ENCODE results near the gene FAM118A. TPM values are rescaled to one million over a fixed set of nuclear protein-coding genes. Genes with fewer than 3 reads are reported as not detected.

The FAM118A gene
- polyA plus RNA-seq, 1 experiment: 23.3 TPM

DNA sequence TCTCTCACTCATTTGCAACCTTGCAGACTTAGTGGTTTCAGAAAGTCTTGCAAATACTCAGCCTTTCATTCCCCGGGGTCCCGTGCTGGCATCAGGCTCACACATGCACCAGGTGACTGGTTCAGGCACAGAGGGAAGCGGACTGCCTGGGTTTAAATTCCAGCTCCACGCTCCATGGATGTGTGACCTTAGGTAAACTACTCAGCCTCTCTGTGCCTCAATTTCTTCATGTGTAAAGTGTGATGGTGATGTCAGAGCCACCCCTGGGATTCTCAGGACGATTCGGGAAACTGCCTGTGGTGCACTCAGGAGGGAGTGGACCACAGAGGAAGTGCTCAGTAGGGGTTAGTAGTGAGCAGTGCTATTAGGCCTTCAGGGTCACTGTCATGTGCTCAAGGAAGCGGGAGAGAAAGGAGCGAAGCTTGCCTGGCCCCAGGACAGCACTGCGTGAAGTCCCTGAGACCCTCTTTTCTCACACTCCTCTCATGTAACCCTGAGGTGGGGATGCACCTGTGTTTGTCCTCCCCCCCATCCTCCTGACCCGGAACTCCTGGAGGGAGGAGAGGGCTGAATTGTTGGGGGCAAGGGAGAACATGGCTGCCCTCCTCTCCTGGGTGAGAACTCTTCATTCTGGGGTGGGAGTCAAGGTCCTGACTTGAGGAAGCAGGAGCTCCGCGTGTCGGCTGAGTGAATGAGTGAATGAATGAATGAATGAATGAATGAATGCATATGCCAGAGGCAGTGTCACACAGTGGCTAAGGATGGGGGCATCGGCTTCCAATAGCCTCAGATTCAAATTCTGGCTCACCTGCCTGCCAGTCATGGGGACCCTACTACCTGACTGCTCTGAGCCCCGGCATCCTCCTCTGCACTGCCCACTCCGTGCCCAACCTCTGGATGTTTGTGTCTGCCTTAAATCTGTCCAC is 39.4 kb upstream of the FAM118A start:
- peaks cover 2% of the 10 kb centered on the region for H3K27me3 ChIP-seq (ENCODE audit: control insufficient read depth, insufficient read depth, low read length)
- no peaks in the 10 kb centered on the region for H3K9me3 ChIP-seq (ENCODE audit: control insufficient read depth, insufficient read depth, low read length)
- POLR2A ChIA-PET: no interaction called here
- DNase-seq (ENCODE audit: low read depth, low spot score): no peak
- TF ChIP-seq CTCF (IDR thresholded peaks at IDR 0.05; ENCODE audit: low read depth, low read length): no peak
- CTCF ChIA-PET: interaction anchor here (3.6 kb wide), 1 partner anchor 283 kb away, joined by 20 read pairs; no protein-coding TSS in a partner anchor
- no peak overlapping the region for H3K27ac ChIP-seq (ENCODE audit: low read depth, low read length)
- no peak overlapping the region for H3K4me3 ChIP-seq (ENCODE audit: low read depth, low read length)

GRCh38 chr22:45271667-45272201 is 38.0 kb upstream of the FAM118A start:
- ChIA-PET POLR2A (interaction anchor here (0.6 kb wide), 1 partner anchor 167 kb away, joined by 4 read pairs; no protein-coding TSS in a partner anchor), CTCF (interaction anchor here (0.6 to 3.6 kb wide), 4 partner anchors 102 to 281 kb away, joined by 3 to 20 read pairs (median 3); no protein-coding TSS in a partner anchor)
- Histone ChIP-seq H3K4me3 (ENCODE audit: low read depth, low read length) (no peak overlapping the region), H3K27ac (ENCODE audit: low read depth, low read length) (no peak overlapping the region), H3K27me3 (ENCODE audit: control insufficient read depth, insufficient read depth, low read length) (peaks cover 2% of the 10 kb centered on the region), H3K9me3 (ENCODE audit: control insufficient read depth, insufficient read depth, low read length) (no peaks in the 10 kb centered on the region)
- TF ChIP-seq CTCF (IDR thresholded peaks at IDR 0.05; ENCODE audit: low read depth, low read length): no peak
- no peak for DNase-seq (ENCODE audit: low read depth, low spot score)

DNA sequence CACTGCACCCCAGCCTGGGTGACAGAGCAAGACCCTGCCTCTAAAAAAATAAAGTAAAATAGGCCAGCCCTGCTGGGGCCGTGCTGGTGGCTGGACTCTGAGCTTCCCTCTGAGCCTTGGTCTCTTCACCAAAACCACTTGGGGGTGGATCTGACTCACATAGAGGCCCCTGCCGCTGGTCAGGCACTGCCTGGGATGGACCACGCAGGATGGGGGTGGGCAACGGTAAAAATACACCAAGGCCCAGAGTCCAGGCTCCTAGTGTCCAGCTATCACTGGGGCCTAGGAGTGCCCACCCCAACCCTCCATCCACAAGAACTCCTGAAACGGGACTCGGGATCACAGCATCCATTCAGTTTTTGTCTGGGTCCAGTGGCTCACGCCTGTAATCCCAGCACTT is 37.2 kb upstream of the FAM118A start:
- H3K4me3 ChIP-seq (ENCODE audit: low read depth, low read length): no peak overlapping the region
- H3K27me3 ChIP-seq (ENCODE audit: control insufficient read depth, insufficient read depth, low read length): peaks cover 2% of the 10 kb centered on the region
- POLR2A ChIA-PET: no interaction called here
- H3K9me3 ChIP-seq (ENCODE audit: control insufficient read depth, insufficient read depth, low read length): no peaks in the 10 kb centered on the region
- no peak overlapping the region for H3K27ac ChIP-seq (ENCODE audit: low read depth, low read length)
- CTCF ChIA-PET: interaction anchor here (1.0 to 3.6 kb wide), 3 partner anchors 143 to 281 kb away, joined by 3 to 20 read pairs (median 3); no protein-coding TSS in a partner anchor
- no peak for DNase-seq (ENCODE audit: low read depth, low spot score)
- TF ChIP-seq CTCF (IDR thresholded peaks at IDR 0.05; ENCODE audit: low read depth, low read length): no peak

DNA sequence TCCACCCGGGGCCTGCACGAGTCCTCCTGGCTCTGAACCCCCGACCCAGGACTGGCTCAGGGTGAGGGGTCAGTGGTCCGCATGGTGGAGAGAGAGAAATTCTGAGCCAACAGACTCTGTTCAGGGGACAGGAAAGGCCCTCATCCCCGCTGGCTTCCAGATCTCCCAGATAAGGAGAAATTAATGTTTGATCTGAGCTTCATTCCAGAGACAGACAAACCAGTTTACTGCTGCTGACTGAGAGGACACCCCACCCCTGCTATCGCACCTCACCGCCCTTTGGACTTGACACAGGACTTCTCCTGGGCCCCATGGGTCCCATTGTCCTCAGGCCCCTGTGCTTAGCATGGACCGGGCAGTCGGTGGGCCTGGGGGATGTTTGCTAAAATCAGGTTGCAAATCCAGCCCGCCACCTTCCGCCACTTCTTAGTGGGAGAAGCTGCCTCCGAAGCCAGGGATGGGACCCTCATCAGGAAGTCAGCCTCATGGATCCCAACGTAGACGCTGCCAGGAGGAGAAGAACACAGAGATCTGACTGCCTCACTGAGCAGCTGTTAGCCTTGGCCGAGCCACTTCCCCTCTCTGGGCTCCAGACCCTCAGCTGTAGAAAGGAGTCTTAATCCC is 36.2 kb upstream of the FAM118A start:
- Histone ChIP-seq H3K27me3 (ENCODE audit: control insufficient read depth, insufficient read depth, low read length) (peaks cover 2% of the 10 kb centered on the region), H3K9me3 (ENCODE audit: control insufficient read depth, insufficient read depth, low read length) (no peaks in the 10 kb centered on the region), H3K4me3 (ENCODE audit: low read depth, low read length) (no peak overlapping the region), H3K27ac (ENCODE audit: low read depth, low read length) (no peak overlapping the region)
- ChIA-PET CTCF (no interaction called here), POLR2A (no interaction called here)
- no peak for DNase-seq (ENCODE audit: low read depth, low spot score)
- no peak for TF ChIP-seq CTCF (IDR thresholded peaks at IDR 0.05; ENCODE audit: low read depth, low read length)

All from AG04450 (cell line).